ENCODE results near the gene CHI3L1.

The CHI3L1 gene

DNA sequence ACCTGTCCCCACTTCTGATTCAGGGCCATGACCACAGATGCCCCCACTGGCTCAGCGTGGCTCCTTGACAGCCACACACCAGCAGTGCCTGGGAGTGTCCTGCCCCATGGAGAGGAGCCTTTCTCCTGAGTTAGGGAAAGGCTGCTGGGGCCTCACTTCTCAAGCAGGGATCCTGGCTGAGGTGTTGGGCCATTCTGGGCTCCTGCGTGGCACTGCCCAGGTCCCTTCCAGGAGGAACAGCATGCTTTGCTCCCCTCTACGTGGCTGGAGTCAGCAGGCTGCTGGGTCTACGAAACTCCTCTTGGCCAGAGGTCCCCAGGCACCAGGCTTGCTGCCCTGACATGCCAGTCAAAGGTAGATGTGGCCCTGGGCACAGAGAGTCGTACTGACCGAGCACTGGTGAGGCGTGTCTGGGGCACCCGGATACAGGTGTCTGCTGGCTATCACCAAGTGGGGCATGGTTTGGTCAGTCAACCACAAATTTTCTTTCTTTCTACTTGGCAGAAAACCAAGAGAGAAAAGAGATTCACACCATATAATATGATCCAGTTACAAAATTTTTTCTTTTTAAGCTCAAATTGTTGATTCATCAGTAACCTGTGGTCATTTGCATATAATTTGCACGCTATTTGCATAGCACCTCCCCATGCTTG lies 54.8 kb downstream of the CHI3L1 start:
- no peak for TF ChIP-seq ZFX (IDR thresholded peaks at IDR 0.05; ENCODE audit: borderline replicate concordance)
- TF ChIP-seq, protein P1, sequence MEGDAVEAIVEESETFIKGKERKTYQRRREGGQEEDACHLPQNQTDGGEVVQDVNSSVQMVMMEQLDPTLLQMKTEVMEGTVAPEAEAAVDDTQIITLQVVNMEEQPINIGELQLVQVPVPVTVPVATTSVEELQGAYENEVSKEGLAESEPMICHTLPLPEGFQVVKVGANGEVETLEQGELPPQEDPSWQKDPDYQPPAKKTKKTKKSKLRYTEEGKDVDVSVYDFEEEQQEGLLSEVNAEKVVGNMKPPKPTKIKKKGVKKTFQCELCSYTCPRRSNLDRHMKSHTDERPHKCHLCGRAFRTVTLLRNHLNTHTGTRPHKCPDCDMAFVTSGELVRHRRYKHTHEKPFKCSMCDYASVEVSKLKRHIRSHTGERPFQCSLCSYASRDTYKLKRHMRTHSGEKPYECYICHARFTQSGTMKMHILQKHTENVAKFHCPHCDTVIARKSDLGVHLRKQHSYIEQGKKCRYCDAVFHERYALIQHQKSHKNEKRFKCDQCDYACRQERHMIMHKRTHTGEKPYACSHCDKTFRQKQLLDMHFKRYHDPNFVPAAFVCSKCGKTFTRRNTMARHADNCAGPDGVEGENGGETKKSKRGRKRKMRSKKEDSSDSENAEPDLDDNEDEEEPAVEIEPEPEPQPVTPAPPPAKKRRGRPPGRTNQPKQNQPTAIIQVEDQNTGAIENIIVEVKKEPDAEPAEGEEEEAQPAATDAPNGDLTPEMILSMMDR (IDR thresholded peaks at IDR 0.05) = no peak
- no peak overlapping the region for H3K27ac ChIP-seq

DNA sequence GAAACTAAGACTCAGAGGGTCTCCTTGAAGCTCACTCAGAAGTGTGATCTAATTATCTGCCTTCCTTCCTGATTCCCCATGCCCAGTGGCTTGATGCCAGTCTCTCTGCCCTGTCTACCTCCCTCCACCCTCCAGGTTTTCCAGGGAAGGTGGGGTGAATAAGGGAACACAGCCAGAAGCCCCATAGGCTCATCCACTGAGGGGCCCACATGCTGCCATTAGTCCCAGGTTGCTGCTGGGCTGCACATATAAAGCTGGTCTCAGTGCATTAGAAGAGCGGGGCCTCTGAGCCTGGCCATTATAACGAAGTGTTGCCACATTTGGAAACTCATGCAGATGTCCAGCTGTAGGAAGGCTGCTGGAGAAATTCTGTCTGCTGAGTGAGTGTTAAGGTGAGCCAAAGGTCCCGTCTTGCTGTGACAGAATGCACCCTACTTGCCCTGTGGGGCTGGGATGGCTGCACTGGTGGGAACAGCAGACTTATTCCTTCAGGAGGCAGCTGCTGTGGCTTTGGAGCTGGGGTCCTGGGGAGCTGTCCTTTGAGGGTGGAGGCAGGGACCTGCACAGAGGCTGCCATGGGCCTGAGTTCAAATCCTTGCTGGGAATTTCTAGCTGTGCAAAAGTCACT lies 56.0 kb downstream of the CHI3L1 start:
- no peak overlapping the region for H3K27ac ChIP-seq
- TF ChIP-seq ZFX (IDR thresholded peaks at IDR 0.05; ENCODE audit: borderline replicate concordance) = no peak
- TF ChIP-seq, protein P1 (IDR thresholded peaks at IDR 0.05) = no peak

DNA sequence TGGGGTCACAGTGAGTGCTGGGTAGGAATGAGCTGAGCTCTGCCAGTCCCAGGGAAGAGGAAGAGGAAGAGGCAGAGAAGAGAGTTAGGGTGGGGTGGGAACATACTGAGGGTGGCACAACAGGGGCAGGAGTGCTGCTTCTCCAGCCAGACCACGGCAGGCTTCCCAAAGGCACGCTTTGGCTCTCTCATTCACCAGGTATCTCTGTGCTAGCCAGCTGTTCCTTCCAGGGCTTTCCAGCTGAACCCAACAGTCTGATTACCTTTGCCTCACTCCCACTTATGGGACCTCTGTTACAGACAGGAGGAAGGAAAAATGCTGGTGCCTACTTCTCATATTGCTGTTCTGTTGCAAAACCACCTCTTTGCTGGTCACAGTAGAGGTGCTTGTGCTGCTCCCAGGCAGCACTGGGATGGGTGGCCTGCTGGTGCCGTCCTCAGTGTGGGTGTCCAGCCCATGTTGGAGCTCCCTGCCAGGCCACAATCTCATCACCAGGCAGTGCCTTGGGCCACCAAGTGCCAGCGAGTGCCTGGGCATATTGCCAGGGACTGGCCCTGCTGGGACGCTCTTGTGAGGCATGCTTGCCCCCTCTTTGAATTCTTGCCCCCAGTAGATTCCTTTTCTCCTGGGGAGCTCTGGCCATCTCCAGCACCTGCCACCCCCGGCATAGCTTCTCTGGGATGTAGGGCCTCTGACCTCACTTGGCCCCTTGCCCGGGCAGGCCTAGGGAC lies 56.8 kb downstream of the CHI3L1 start:
- H3K27ac ChIP-seq = no peak overlapping the region
- TF ChIP-seq, protein P1 (IDR thresholded peaks at IDR 0.05) = no peak
- no peak for TF ChIP-seq ZFX (IDR thresholded peaks at IDR 0.05; ENCODE audit: borderline replicate concordance)
